Activated naive CD4-positive, alpha-beta T cell treated with anti-CD3 and anti-CD28 coated beads, Interleukin-2, amount 50 U/mL, for 16 hours (primary cell): ENCODE measurements around the gene OR9I1.

Source experiments
- DNase-seq: peaks from one replicate; pipeline ENCODE4 v3.0.0-alpha.2; 2020

OR9I1 gene, protein sequence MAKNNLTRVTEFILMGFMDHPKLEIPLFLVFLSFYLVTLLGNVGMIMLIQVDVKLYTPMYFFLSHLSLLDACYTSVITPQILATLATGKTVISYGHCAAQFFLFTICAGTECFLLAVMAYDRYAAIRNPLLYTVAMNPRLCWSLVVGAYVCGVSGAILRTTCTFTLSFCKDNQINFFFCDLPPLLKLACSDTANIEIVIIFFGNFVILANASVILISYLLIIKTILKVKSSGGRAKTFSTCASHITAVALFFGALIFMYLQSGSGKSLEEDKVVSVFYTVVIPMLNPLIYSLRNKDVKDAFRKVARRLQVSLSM

DNA sequence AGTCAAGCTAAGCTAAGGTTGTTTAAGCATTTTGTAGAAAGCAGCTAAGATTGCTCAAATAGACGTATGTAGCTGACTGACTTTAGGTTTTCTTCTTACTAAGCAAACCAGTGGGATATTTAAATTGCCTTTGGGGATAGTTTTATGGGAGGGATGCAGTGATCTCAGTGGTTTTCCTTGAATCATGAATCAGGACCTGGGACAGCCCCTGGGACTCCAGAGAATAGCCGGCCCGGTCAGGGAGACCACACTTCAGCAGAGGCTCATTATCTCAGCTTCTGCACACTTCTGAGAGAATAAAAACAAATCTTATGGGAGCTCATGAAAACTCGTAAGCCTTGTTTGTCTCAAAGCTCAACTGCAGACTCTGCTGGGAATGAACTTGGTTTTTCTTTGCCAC, at the start of gene OR9I1:
OR9I1 (minus strand) TSS at position 62 of the 400 bp plus-strand sequence. CDS start 6,086 bp downstream, outside the sequence.
- no peak for DNase-seq

GRCh38 chr11:58165504-58166106, 40.3 kb upstream of the OR9I1 start:
- DNase-seq: no peak

DNA sequence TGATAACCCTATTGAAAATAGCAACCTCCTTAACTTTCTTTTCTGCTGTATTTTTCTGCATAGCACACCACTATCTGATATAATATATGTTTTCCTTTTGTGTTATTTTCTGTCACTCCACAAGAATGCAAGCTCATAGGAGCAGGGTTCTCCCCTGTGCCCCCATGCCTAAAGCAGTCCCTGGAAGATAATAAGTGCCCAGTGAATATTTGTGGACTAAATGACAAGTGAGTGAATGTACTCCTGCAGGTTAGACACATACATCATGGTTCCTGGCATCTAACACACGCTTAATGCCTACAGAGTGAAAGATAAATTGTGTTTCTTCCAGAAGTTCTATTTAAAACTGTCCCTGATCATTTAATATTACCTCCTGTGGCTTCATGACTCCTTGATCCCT, 39.7 kb upstream of the OR9I1 start:
- DNase-seq: no peak

DNA sequence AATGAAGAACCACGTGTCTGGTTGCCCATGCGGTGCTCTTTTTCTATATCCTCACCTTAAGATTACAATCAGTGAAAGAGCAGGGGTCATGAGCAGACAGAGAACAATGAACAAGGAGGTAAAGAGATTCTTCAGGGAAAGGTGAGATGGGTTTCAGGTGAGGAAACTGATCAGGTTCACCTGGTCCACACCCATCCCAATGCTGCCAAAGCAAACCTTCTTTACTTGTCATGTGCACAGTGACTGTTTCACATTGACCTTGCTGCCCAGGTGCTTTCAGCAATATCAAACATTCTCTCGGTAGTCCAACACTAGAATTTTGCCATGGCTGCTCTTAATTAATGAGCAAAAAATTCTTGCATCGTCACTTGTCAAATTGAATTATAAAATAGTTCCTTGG, 39.1 kb upstream of the OR9I1 start:
- no peak for DNase-seq

GRCh38 chr11:58152781-58153180, 27.5 kb upstream of the OR9I1 start:
- DNase-seq: no peak

- no peak for DNase-seq
Observed at GRCh38 chr11:58142761-58143160, 17.4 kb upstream of the OR9I1 start.

DNA sequence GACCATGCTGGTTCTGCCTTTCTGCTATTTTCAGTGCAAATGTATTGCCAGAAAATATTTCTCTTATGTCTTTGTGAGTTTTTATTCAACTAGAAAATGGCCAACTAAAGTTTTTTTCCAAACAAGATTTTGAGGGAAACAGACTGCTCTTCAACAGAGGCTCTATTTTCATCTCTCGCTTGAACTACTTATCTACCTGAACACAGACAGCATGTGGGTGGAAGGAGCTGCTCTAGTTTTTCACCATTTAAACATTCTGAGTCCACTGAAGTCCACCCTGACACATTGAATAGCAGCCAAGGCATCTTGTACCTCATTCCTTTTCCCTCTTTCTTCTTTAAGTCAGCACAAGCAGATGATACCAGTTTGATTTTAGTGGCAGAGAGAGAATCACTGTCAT, 9.8 kb upstream of the OR9I1 start:
- no peak for DNase-seq

DNA sequence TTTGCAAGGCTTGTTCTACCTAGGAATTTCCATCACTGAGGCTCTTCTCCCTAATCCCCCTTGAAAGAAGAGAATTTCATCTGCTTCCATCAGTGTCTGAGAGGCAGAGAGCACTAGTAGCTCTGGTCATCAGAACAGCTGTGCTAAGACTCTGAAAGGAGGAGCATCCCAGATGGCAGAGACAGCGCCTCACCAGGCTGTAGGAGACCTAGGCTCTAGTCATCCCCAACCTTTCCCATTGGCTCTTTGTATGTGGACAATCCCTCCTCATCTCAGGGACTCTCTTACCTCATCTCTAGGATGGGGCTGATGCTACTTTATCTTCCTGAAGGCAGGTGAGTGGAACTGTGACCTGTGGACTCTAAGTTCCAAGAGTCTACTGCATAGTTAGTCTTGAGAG, 8.8 kb upstream of the OR9I1 start:
- no peak for DNase-seq

DNA sequence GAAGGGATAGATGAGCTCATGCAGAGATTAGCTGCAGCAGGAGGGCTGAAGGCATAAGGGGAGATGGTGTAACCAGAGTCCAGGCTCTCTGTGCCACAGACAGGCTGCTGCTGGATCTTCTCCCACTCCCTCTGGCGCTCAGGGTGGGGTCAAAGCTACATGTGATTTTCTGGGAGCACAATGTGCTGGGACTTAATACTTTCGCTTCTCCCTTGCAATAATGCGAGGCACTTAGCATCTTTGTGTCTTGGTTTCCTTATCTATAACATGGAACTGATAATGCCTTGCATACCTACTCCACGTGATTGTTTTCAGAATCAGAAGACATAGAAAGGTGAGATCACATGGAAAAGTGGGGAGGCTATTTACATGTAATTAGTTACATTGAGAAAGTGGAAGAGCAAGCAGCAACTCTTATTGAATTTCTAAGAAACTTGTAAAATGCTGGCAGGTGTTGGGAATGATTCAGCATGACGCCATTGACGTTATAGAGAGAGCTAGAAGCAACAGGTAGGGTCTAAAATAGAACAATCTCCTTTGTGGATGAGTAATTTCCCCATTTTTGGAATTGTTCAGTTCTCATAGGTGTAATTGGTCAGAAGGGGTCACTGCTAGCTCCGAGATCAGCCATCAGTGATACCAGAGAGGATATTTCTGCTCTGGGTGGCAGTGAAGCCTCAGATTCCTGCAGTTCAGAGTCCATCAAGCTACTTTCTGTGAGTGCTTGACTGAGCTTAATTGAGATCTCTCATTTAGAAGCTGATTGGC, 8.2 kb upstream of the OR9I1 start:
- DNase-seq: no peak

- DNase-seq: no peak
Observed at GRCh38 chr11:58127350-58127749, 2.0 kb upstream of the OR9I1 start.

DNA sequence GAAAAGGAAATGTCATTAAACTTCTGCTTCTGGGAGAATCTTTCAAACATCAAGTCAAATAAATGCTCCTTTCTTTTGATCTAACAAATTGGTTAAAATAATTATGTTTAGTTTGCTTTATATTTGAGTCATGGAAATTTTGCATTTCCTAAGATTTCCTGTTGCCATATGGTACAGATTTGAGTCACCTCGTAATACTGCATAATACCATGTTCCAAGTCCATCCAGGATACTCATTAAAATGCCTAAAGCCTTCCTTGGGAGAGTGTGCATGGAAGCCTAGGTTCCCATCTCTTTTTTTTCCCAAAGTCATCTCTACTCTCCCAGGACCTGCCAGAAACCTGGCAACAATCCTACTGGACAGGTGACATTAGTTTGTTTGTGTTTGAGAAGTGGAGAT, 4.2 kb downstream of the OR9I1 start:
- no peak for DNase-seq

DNA sequence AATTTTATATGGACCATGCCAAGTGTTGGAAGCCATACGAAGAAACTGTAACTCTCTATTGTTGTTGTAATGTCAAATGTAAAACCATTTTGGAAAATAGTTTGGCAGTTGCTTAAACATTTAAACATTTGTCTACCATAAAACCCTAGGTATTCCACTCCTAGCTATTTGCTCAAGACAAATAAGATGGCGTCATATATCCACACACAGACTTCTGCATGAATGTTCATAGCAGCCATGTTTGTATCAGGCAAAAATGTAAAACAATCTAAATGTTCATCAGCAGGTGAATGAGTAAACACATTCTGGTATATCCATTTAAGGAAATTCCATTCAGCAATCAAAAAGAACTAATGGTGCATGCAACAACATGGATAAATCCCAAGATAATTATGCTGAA, 27.9 kb downstream of the OR9I1 start:
- no peak for DNase-seq

DNA sequence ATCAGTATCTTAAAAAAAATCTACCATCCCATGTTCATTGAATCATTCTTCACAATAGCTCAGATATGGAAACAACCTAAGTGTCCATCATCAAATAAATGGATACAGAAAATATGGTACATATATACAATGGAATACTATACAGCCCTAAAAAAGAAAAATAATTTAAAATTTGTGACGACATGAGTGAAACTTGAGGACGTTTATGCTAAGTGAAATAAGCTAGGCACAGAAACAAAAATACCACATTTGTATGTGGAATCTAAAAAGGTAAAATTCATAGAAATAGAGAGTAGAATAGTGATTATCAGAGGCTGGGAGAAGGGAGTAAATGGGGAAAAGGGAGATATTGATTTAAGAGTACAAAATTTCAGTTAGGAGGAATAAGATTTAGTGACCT, 38.8 kb downstream of the OR9I1 start:
- DNase-seq: no peak

- no peak for DNase-seq
Observed at GRCh38 chr11:58075781-58076180, 49.5 kb downstream of the OR9I1 start.

GRCh38 chr11:58070585-58070984, 54.7 kb downstream of the OR9I1 start:
- no peak for DNase-seq

DNA sequence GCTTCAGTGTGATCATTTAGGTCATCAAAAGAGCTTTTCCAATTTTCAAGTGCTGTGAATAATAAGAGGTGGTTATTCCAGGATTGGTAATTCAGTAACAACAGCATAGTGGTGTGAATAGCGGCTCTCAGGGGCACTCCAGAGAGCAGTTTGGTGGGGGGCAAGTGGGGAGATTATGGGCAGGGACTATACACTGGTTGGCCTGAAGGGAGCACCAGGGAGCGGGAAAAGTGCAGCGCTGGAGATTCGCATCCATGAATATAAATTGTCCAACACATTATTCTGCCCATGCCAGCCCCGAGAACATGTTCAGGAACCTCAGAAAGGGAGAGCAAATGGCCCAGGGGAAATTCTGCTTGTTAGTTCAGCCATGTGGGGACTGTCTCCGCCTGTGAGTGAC, 56.7 kb downstream of the OR9I1 start:
- DNase-seq: no peak

GRCh38 chr11:58067685-58068084, 57.6 kb downstream of the OR9I1 start:
- DNase-seq: no peak
